ENCODE measurements around the gene NBDY.

Gene NBDY

DNA sequence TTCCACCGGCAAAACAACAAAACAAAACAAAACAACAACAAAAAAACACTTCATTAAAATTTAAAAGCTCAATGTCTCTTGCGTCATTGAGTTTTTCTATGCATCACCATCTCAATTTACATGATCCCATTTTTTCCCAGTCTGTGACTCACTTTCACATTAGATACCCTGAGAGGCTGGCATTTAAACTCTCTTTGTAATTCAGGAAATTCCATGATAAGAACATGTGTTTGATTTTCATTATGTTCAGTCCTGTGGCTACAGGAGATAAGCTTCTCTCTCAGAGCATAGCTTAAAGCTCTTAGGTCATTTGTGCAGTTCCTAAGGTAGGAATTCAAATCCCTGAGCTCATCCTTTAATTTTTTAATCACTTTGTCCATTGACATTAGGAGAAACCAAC is 104.6 kb downstream of the NBDY start:
- no peak overlapping the region for H3K4me3 Mint-ChIP-seq
- no peaks in the 10 kb centered on the region for H3K27me3 Mint-ChIP-seq
- no peaks in the 10 kb centered on the region for H3K9me3 Mint-ChIP-seq
- no peaks in the 10 kb centered on the region for H3K36me3 Mint-ChIP-seq (ENCODE audit: low read depth)
- H3K27ac Mint-ChIP-seq = no peak overlapping the region
- H3K4me1 Mint-ChIP-seq (ENCODE audit: low read depth) = no peaks in the 10 kb centered on the region

DNA sequence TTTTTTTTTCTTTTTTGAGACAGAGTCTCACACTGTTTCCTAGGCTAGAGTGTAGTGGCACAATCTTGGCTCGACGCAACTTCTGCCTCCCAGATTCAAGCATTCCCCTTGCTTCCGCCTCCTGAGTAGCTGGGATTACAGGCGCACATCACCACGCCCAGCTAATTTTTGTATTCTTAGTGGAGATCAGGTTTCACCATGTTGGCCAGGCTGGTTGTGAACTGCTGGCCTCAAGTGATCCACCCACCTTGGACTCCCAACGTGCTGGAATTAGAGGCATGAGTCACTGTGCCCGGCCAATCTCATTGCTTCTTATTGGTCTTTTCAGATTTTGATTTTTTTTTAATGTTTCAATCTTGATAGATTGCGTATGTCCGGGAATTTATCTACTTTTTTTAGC is 124.4 kb downstream of the NBDY start:
- Mint-ChIP-seq H3K27ac (no peak overlapping the region), H3K4me3 (no peak overlapping the region), H3K36me3 (ENCODE audit: low read depth) (no peaks in the 10 kb centered on the region), H3K9me3 (no peaks in the 10 kb centered on the region), H3K27me3 (no peaks in the 10 kb centered on the region), H3K4me1 (ENCODE audit: low read depth) (no peaks in the 10 kb centered on the region)

DNA sequence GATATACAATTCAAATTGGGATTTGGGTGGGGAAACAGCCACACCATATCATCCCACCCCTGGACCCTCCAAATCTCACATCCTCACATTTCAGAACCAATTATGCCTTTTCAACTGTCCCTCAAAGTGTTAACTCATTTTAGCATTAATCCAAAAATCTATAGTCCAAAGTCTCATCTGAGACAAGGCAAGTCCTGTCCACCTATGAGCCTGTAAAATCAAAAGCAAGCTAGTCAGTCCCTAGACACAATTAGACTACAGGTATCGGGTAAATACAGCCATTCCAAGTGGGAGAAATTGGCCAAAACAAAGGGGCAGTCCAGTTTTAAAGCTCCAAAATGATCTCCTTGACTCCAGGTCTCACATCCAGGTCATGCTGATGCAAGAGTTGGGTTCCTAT is 128.0 kb downstream of the NBDY start:
- Mint-ChIP-seq H3K27me3 (no peaks in the 10 kb centered on the region), H3K27ac (no peak overlapping the region), H3K4me1 (ENCODE audit: low read depth) (no peaks in the 10 kb centered on the region), H3K9me3 (no peaks in the 10 kb centered on the region), H3K4me3 (no peak overlapping the region), H3K36me3 (ENCODE audit: low read depth) (no peaks in the 10 kb centered on the region)

DNA sequence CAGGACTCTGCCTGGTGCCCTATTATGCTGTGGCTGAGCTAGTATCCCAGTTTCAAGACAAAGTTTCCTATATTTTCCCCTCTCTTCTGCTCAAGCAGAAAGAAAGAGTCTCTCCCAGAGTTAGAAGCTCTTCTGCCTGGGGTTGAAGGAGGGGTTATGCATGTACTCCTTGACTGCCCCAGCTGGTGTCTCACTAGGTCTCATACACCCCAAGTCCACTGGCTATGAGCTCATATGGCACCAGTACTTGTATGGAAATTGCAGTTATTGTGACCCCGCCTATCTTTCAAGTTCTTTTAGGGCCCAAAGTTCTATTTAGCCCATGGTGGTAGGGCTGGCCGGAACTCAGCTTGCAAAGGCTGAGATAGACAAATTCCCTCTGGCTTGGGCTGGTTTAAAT is 131.8 kb downstream of the NBDY start:
- Mint-ChIP-seq H3K36me3 (ENCODE audit: low read depth) (no peaks in the 10 kb centered on the region), H3K27ac (no peak overlapping the region), H3K4me1 (ENCODE audit: low read depth) (no peaks in the 10 kb centered on the region), H3K4me3 (no peak overlapping the region), H3K9me3 (no peaks in the 10 kb centered on the region), H3K27me3 (no peaks in the 10 kb centered on the region)
